ENCODE data around the gene CCDC83. TPM values are rescaled to one million over a fixed set of nuclear protein-coding genes. Genes with fewer than 3 reads are reported as not detected.
A peak's percentile ranks its signal among the peaks of the same experiment; 100 is the strongest.
"Not testable (repeated sequence)": the region's sequence is repeated elsewhere in the genome, so short reads cannot be mapped to it uniquely, and the experiment has no call there.

Gene CCDC83
- total RNA-seq, 1 donor from 2014 or later, result not detected

DNA sequence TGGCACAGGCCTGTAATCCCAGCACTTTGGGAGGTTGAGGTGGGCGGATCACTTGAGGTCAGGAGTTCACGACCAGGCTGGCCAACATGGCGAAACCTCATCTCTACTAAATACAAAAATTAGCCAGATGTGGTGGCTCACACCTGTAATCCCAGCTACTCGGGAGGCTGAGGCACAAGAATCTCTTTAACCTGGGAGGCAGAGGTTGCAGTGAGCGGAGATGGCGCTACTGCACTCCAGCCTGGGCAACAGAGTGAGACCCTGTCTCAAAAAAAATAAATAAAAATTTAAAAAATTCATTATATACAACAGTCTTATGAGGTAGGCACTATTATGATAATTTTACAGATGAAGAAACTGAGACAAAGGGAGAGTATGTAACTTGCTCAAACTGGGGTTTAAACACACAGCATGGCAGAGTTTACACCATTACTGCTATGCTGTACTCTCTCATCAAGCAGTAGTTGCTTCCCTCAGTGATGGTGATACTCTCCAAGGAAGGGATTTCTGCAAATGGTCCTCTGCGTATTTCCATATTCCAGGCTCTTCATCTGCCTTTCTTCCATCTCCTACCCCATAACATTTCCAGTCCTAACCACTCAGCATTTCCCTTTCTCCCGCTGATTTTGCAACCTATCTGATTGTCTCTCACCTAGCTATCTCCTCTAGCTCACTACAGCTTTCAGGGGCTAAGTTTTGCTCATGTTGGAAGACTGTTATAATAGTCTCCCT lies 95.3 kb downstream of the CCDC83 start:
- ATAC-seq (no peak), DNase-seq (ENCODE audit: missing footprints) (no peak)
- intact Hi-C loops (cut with DNase I), result no loop called here

- intact Hi-C loops (cut with DNase I), result no loop called here
- no peak for ATAC-seq
- no peak for DNase-seq (ENCODE audit: missing footprints)
These were observed 95.8 kb downstream of the CCDC83 start for GRCh38 chr11:85951049-85951405.

GRCh38 chr11:85951428-85952107 lies 96.4 kb downstream of the CCDC83 start:
- ATAC-seq, result no peak
- intact Hi-C loops (cut with DNase I), result no loop called here
- no peak for DNase-seq (ENCODE audit: missing footprints)

- intact Hi-C loops (cut with DNase I); DNase-seq (ENCODE audit: missing footprints); ATAC-seq: not testable (repeated sequence)
These were observed 96.9 kb downstream of the CCDC83 start for GRCh38 chr11:85952108-85952485.

DNA sequence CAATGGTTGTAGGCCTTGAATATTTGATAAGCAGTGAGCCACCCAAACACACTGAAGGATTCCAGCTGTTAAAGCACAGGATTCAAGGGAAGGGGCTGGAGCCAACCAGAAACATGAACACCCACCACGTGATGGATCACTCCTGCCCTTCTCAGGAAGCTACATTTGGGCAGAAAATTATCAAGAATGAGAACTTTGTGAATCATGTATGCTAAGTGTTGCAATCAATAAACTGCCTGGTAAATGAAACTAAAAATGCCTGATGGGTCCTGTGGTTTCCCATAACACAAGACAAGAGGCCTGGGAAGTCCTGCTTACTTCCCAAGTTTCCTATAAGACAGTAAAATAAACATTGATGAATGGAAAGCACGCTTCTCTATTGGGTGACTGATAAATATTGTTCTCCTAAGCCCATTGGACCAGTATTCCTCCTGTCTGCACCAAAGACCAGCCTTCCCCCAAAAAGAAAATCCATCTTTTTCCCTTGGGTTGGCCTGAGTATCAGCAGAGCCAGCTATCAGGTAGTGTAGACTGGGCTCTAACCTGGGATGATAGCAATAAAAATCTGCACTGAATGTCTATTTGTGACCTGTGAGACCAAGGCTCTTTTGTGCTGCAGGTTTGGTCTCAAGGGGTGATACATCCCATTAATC lies 98.4 kb downstream of the CCDC83 start:
- intact Hi-C loops (cut with DNase I), result no loop called here
- ATAC-seq (peak; percentile 42), DNase-seq (ENCODE audit: missing footprints) (no peak)

GRCh38 chr11:85955531-85955930 lies 100.3 kb downstream of the CCDC83 start:
- ATAC-seq (peak; percentile 23), DNase-seq (ENCODE audit: missing footprints) (no peak)
- intact Hi-C loops (cut with DNase I), result no loop called here

- no peak for DNase-seq (ENCODE audit: missing footprints)
- no peak for ATAC-seq
- intact Hi-C loops (cut with DNase I), result no loop called here
These were observed 105.5 kb downstream of the CCDC83 start for GRCh38 chr11:85960678-85961077.

- no peak for DNase-seq (ENCODE audit: missing footprints)
- intact Hi-C loops (cut with DNase I), result no loop called here
- no peak for ATAC-seq
These were observed 105.9 kb downstream of the CCDC83 start for GRCh38 chr11:85961130-85961529.

DNA sequence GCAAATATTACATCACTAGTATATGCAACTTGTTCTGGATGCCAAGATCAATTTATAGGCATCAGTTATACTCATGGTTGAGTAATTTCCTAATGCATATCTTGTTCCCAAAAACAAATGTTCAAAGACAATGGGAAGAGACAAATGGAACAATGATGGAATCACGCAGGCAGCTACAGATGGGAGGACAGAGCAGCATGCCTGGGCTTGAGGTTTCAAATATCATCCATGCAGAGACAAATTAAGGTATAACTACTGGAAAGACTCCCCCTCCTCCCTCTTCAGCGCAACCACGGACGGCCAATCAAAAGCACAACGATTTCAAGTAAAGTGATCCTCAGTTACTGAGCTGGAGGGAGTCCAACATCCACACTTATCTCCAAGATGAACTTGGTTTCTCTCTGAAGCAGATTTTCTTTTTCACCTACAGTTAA lies 106.8 kb downstream of the CCDC83 start:
- no peak for ATAC-seq
- intact Hi-C loops (cut with DNase I), result no loop called here
- DNase-seq (ENCODE audit: missing footprints), result no peak

- no peak for ATAC-seq
- intact Hi-C loops (cut with DNase I), result no loop called here
- no peak for DNase-seq (ENCODE audit: missing footprints)
These were observed 110.0 kb downstream of the CCDC83 start for GRCh38 chr11:85965202-85965601.

GRCh38 chr11:85967457-85967856 lies 112.3 kb downstream of the CCDC83 start:
- no peak for DNase-seq (ENCODE audit: missing footprints)
- intact Hi-C loops (cut with DNase I), result no loop called here
- no peak for ATAC-seq

Other genes starting within 250 kb of the CCDC83 start
- gene DLG2, start 228.0 kb upstream of the CCDC83 start, total RNA-seq, result 5.7 TPM
- gene TMEM126B, start 226.8 kb upstream of the CCDC83 start, total RNA-seq, result 64.3 TPM
- 77.9 TPM for gene TMEM126A, start 207.4 kb upstream of the CCDC83 start, total RNA-seq
- 12.5 TPM for gene CREBZF, start 190.3 kb upstream of the CCDC83 start, total RNA-seq
- 0.22 TPM for gene CCDC89, start 169.2 kb upstream of the CCDC83 start, total RNA-seq
- 2.4 TPM for gene SYTL2, start 44.2 kb upstream of the CCDC83 start, total RNA-seq
- gene PICALM, start 213.7 kb downstream of the CCDC83 start, total RNA-seq, result 126 TPM

Data from Right ventricle myocardium inferior (tissue), 1 donor.